HG03108 (cell line): Measurements from ENCODE around the gene CRYBG1.

Experiments
- ATAC-seq: cut with Tn5 transposase; IDR thresholded peaks from one replicate; pipeline ENCODE4 v1.9.1; 2021; ENCODE audit warnings: moderate library complexity; ENCODE audit not compliant: unreplicated experiment

CRYBG1 gene

DNA sequence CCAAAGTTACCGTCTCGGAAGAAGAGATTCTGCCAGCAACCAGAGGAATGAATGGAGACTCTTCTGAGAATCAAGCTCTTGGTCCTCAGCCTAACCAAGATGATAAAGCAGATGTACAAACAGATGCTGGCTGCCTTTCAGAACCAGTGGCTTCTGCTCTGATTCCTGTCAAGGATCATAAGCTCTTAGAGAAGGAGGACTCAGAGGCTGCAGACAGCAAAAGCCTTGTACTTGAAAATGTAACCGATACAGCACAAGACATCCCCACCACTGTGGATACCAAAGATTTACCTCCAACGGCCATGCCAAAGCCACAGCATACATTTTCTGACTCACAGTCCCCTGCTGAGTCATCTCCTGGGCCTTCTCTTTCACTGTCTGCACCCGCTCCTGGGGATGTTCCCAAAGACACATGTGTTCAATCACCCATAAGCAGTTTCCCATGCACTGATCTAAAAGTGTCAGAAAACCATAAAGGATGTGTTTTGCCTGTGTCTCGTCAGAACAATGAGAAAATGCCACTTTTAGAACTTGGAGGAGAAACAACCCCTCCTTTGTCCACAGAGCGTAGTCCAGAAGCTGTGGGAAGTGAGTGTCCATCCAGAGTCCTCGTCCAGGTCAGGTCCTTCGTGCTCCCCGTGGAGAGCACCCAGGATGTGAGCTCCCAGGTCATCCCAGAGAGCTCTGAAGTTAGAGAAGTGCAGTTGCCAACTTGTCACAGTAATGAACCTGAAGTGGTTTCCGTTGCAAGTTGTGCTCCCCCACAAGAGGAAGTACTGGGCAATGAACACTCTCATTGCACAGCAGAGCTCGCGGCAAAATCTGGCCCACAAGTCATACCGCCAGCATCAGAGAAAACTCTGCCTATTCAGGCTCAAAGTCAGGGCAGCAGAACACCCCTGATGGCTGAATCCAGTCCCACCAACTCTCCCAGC is 159.2 kb downstream of the CRYBG1 start:
- peak; percentile 47 for ATAC-seq

GRCh38 chr6:106520711-106521401 is 160.3 kb downstream of the CRYBG1 start:
- peak; percentile 45 for ATAC-seq

DNA sequence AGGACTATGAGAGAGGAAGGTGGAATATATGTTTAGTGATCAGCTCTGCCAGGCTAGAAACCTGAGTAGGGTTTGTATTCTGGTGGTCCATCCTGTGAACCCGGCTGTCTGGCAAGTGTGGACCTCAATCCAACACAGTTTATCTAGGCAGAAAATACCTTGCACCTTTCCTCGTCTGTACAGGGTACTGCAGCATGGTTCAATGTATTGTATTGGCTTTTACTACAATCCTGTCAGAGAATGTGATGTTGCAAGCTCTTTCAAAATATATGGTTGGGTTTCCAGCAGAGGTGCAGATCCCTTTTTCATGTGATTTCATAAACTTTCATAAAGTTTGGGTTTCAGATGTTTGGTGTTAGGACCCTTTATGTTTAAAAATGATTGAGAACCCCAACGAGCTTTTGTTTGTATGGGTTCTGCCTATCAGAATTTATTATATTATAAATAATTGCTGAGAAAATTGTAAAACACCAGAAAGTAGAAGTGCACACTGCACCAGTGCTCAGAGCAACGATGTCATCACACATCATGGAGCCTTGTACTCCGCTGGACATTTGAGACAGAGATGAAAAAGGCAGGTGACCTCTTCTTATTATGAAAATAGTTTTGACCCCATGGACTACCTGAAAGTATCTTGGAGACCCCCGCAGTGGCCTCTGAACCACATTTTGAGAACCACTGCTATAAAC is 162.2 kb downstream of the CRYBG1 start:
- no peak for ATAC-seq

- ATAC-seq = peak; percentile 41
Measured at GRCh38 chr6:106525107-106525881, 164.8 kb downstream of the CRYBG1 start.

- ATAC-seq = no peak
Measured at GRCh38 chr6:106525882-106526275, 165.4 kb downstream of the CRYBG1 start.

GRCh38 chr6:106527117-106527516 is 166.6 kb downstream of the CRYBG1 start:
- no peak for ATAC-seq

DNA sequence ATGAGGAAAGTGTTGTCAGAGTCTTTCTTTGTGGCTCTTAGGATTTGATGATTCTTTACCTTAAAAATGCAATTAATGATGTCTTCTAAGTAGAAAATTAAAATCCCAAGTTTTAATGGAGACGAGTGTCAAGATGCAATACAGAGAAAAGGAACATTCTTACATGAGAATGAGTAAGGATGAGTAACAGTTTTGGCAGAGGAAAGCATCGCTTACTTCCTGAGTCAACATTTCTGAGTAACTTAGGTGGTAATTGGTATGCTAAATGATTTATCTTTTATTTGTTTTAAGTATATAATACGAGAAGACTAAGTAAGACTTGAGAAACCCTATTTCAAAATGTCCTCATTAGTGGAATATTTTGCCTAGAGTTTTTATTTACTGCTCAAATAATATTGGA is 167.5 kb downstream of the CRYBG1 start:
- no peak for ATAC-seq

GRCh38 chr6:106528521-106528920 is 168.0 kb downstream of the CRYBG1 start:
- ATAC-seq = no peak

DNA sequence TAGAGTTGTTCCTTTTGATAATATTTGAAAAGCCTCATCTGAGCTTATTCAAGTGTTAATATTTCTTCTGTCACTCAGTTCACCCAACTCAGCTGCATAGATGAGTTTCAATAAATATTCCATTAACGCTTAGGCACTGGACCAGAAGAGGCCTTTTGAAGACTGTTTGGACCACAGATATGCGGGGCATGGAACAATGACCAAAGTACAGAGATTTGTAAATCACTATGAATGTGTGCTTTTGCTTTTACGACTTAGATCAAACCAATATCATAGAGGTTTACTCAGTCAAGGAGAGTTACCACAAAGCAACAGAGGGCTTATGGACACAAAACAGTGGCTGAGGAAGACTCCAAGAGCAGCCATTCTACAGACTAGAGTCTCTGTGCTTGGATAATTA is 168.9 kb downstream of the CRYBG1 start:
- no peak for ATAC-seq

DNA sequence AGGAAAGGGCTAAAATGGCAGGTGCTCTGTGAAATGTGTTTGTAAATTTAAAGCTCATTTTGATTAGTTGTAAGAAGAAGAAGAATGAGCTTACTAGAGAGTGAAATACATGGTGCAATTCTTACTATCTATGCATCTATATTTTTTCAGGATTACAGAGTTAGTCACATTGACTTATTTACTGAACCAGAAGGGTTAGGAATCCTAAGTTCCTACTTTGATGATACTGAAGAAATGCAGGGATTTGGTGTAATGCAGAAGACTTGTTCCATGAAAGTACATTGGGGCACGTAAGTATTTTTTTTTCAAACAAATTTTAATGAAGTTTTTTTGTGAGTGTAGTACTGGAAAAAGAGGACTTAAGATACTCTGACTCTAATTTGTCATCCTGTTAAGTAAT is 169.5 kb downstream of the CRYBG1 start:
- ATAC-seq = no peak

DNA sequence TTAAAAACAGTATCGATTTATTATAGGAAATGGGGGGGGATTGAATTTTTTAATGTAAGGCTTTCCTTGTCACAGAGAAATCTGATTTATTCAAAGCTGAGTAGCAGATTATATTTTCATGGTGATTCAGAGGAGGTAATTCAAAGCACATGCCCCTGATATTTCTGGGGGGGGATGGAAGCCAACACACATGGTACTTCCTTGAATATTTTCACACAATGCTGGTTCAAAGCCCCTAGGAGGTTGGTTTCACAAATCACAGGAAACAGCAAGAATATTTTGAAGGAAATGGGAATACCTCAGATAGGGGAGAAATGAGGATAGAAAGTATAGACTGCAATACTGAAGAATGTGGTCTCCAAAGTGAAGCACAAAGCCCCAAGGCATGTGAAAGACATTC is 170.0 kb downstream of the CRYBG1 start:
- no peak for ATAC-seq

- ATAC-seq = no peak
Measured at GRCh38 chr6:106533054-106533453, 172.5 kb downstream of the CRYBG1 start.

DNA sequence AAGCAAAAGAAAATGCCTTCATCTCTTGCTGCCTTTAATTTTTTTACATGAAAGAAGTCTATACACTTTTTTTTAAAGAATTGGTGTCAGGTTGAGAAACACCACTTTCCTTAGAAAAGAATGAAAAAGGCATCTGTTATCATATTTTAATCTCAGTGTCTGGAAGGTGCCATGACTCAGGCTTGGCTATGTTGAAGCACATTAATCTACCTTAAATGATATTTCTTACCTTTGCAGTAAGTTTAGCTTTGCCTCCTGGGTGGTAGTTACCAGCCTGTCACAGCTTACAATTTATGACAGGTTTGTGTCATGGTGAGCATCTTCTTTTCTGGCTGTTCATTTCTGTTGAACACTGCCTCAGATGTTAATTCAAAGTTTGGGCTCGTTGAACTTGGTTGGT is 173.5 kb downstream of the CRYBG1 start:
- no peak for ATAC-seq

DNA sequence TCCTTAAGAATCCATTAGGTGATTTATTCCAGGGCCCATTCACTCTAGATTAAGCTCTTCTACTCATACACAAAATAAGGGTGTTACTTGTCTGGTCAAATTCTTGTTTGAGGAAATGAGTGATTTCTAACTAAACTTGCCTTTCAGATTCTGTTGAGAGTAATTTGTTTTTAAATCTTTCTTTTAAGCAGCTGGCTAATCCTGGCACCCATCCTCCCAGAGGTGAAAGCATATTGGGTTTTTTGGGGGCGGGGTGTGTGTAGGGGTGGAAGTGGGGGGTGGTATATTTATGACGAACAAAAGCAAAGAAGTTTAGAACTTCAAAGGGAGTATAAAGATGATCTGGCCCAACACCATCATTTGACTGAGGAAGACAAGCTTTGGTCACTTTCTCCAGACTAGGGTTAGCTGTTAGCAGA is 174.1 kb downstream of the CRYBG1 start:
- no peak for ATAC-seq

DNA sequence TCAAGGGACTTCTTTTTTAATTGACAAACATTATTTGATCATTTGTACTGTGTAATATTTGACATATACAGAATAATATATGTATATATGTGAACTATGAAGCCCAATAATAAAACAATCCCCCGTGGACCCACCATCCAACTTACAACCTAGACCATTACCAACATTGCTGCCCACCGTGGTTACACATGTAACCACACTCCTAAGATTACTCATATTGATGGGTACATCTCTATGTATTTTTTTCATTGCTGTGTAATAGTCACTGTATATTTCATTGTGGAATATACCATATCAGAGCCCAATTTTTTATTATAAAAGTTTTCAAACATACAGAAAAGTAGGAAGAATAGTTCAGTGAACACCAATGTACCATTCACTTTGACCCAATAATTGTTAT is 174.5 kb downstream of the CRYBG1 start:
- ATAC-seq = no peak

GRCh38 chr6:106536357-106536756 is 175.8 kb downstream of the CRYBG1 start:
- ATAC-seq = no peak

DNA sequence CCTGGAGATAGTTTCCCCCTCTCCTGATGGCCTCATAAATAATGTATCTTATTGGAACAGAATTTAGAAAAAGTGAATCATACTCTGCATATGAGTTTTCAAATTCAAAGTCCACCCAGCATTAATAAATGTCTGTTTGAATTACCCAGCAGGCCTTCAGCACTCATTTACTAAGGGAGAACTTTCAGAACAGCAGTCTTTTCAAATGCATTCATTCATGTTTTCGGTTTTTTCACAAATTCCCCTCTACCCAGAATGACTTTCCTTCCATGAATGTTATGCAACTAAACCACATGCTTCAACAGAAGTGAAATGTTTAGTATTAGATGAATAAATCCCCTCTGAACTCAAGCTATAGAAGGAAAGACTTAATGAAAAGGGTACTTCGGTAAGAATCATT is 176.3 kb downstream of the CRYBG1 start:
- ATAC-seq = no peak

DNA sequence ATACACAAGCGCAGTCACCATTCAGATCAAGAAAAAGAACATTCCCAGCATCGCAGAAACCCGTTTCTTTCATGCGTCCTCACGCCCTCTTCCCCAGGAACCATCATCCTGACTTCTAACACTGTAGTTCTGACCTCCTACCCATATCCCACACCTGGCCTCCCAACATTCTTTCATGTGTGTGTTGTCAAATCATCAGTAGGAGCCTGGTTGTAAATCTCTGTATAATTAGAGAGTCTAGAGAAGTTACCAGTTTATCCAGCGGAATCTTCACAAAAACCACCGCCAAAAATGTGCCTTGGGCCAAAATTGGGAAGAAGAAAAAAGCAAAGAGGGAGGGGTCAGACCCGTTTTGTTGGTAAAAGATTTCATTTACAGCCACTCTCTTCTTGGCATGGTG is 177.1 kb downstream of the CRYBG1 start:
- no peak for ATAC-seq

- no peak for ATAC-seq
Measured at GRCh38 chr6:106538145-106538544, 177.6 kb downstream of the CRYBG1 start.

- ATAC-seq = no peak
Measured at GRCh38 chr6:106539936-106540335, 179.4 kb downstream of the CRYBG1 start.

GRCh38 chr6:106540432-106540831 is 179.9 kb downstream of the CRYBG1 start:
- no peak for ATAC-seq
